GM23338 (cell line): ENCODE data around the gene SYT15. TPM values are rescaled to one million over a fixed set of nuclear protein-coding genes. Genes with fewer than 3 reads are reported as not detected.

ENCODE experiments used
- ATAC-seq: fragments of 200-7000 bp; cut with Tn5 transposase; 3 replicates; pipeline ENCODE4 v1.9.1; 2020
- DNase-seq: peaks from one replicate; pipeline ENCODE4 v3.0.0-alpha.2; 2015; ENCODE audit warnings: low spot score
- H2AFZ ChIP-seq: fragments of 200-600 bp; sonication (generic); 2 replicates; pipeline ENCODE4 v1.8.0; 2016; ENCODE audit warnings: antibody characterized with exemption, mild to moderate bottlenecking, moderate library complexity
- H3F3A ChIP-seq: fragments of 200-600 bp; sonication (generic); replicated peaks from 2 replicates; pipeline ENCODE4 v1.8.0; 2017; ENCODE audit warnings: antibody characterized with exemption, mixed run types, low read depth
- H3K27ac ChIP-seq: fragments of 200-600 bp; sonication (generic); 2 replicates; pipeline ENCODE4 v1.6.1; 2016; ENCODE audit warnings: low read depth
- H3K27me3 ChIP-seq: fragments of 200-600 bp; sonication (generic); 2 replicates; pipeline ENCODE4 v1.8.0; 2016; ENCODE audit warnings: mild to moderate bottlenecking, mixed run types, moderate library complexity; ENCODE audit not compliant: insufficient read depth
- H3K36me3 ChIP-seq: fragments of 200-600 bp; sonication (generic); 2 replicates; pipeline ENCODE4 v1.8.0; 2016; ENCODE audit warnings: mild to moderate bottlenecking; ENCODE audit not compliant: insufficient read depth
- H3K4me1 ChIP-seq: fragments of 200-600 bp; sonication (generic); 2 replicates; pipeline ENCODE4 v1.8.0; 2016; ENCODE audit warnings: mild to moderate bottlenecking, moderate library complexity; ENCODE audit not compliant: insufficient read depth
- H3K4me2 ChIP-seq: fragments of 200-600 bp; sonication (generic); 2 replicates; pipeline ENCODE4 v1.7.1; 2017; ENCODE audit warnings: mixed run types
- H3K4me3 ChIP-seq: fragments of 200-600 bp; sonication (generic); 2 replicates; pipeline ENCODE4 v1.6.1; 2016; ENCODE audit warnings: mixed run types
- H3K79me2 ChIP-seq: fragments of 200-600 bp; sonication (generic); replicated peaks from 2 replicates; pipeline ENCODE4 v1.8.0; 2017; ENCODE audit warnings: mild to moderate bottlenecking; ENCODE audit not compliant: insufficient read depth
- H3K9me2 ChIP-seq: fragments of 200-600 bp; sonication (generic); 2 replicates; pipeline ENCODE4 v1.8.0; 2017; ENCODE audit not compliant: insufficient read depth
- H4K20me1 ChIP-seq: fragments of 200-600 bp; sonication (generic); replicated peaks from 2 replicates; pipeline ENCODE4 v1.8.0; 2017; ENCODE audit warnings: mild to moderate bottlenecking; ENCODE audit not compliant: insufficient read depth
- H3K27ac Mint-ChIP-seq: 2 replicates; pipeline ENCODE4 v1.8.0; 2020; ENCODE audit warnings: inconsistent platforms, mild to moderate bottlenecking, moderate library complexity, mixed read lengths
- H3K27me3 Mint-ChIP-seq: 3 replicates; pipeline ENCODE4 v1.8.0; 2022; ENCODE audit warnings: low read depth, mild to moderate bottlenecking, moderate library complexity, mixed read lengths, inconsistent platforms; ENCODE audit not compliant: insufficient read depth, poor library complexity
- H3K36me3 Mint-ChIP-seq: 3 replicates; pipeline ENCODE4 v1.8.0; 2021; ENCODE audit warnings: low read depth, mild to moderate bottlenecking, inconsistent platforms, moderate library complexity, mixed read lengths
- H3K4me1 Mint-ChIP-seq: 3 replicates; pipeline ENCODE4 v1.8.0; 2020; ENCODE audit warnings: mild to moderate bottlenecking, inconsistent platforms, mixed read lengths
- H3K4me3 Mint-ChIP-seq: 3 replicates; pipeline ENCODE4 v1.8.0; 2021; ENCODE audit warnings: moderate library complexity, mild to moderate bottlenecking, inconsistent platforms, mixed read lengths
- H3K9me3 Mint-ChIP-seq: 3 replicates; pipeline ENCODE4 v1.8.0; 2020; ENCODE audit warnings: moderate library complexity, mild to moderate bottlenecking, inconsistent platforms, mixed read lengths
- CREB1 ChIP-seq: fragments of 250-450 bp; sonication (Bioruptor Pico); IDR thresholded peaks from 2 replicates; pipeline ENCODE4 v1.5.0; 2020; ENCODE audit warnings: low read depth, mild to moderate bottlenecking, moderate library complexity
- CTCF ChIP-seq, 2 experiments: fragments of 200-600 bp in 1 of 2; sonication (generic) in 1 of 2; conservative IDR thresholded peaks; 2 replicates each; pipeline versions ENCODE4 v1.5.1 to v1.6.1; 2016 to 2017; ENCODE audit warnings: antibody characterized with exemption in 2 of 2, low read depth in 2 of 2, mild to moderate bottlenecking in 2 of 2, moderate library complexity in 1 of 2
- ETS1 ChIP-seq: IDR thresholded peaks from 2 replicates; pipeline ENCODE4 v1.6.1; 2016; ENCODE audit warnings: antibody characterized with exemption
- EZH2 ChIP-seq: fragments of 200-600 bp; sonication (generic); IDR thresholded peaks from one replicate; pipeline ENCODE4 v1.8.0; 2017; ENCODE audit warnings: antibody characterized with exemption, mild to moderate bottlenecking, low read depth; ENCODE audit not compliant: unreplicated experiment
- EZH2phosphoT487 ChIP-seq: fragments of 200-600 bp; sonication (generic); IDR thresholded peaks from one replicate; pipeline ENCODE4 v1.8.1; 2018; ENCODE audit warnings: antibody characterized with exemption; ENCODE audit not compliant: unreplicated experiment
- JUNB ChIP-seq: IDR thresholded peaks from one replicate; pipeline ENCODE4 v1.6.1; 2016; ENCODE audit warnings: antibody characterized with exemption; ENCODE audit not compliant: unreplicated experiment
- NANOG ChIP-seq: IDR thresholded peaks from 2 replicates; pipeline ENCODE4 v1.6.1; 2016; ENCODE audit warnings: antibody characterized with exemption, borderline replicate concordance
- POLR2AphosphoS5 ChIP-seq: IDR thresholded peaks from 2 replicates; pipeline ENCODE4 v1.6.1; 2016; ENCODE audit warnings: antibody characterized with exemption, low read depth
- REST ChIP-seq: IDR thresholded peaks from one replicate; pipeline ENCODE4 v1.6.1; 2018; ENCODE audit warnings: antibody characterized with exemption; ENCODE audit not compliant: unreplicated experiment
- STAT1 ChIP-seq: IDR thresholded peaks from one replicate; pipeline ENCODE4 v1.6.1; 2016; ENCODE audit warnings: antibody characterized with exemption; ENCODE audit not compliant: unreplicated experiment
- ZNF114 ChIP-seq: fragments of 250-450 bp; sonication (Bioruptor Pico); IDR thresholded peaks from 2 replicates; pipeline ENCODE4 v1.5.0; 2020; ENCODE audit warnings: mild to moderate bottlenecking, moderate library complexity
- ZNF331 ChIP-seq: fragments of 250-450 bp; sonication (Bioruptor Pico); IDR thresholded peaks from 2 replicates; pipeline ENCODE4 v1.5.0; 2020; ENCODE audit warnings: low read depth, mild to moderate bottlenecking, moderate library complexity
- ZNF462 ChIP-seq: fragments of 250-450 bp; sonication (Bioruptor Pico); IDR thresholded peaks from 2 replicates; pipeline ENCODE4 v1.5.0; 2020; ENCODE audit warnings: mild to moderate bottlenecking, moderate library complexity
- polyA plus RNA-seq: library from polyadenylated mRNA; unstranded; fragments of >200 nt; fragmentation: Nextera tagmentation; extraction: Ambion mirVana; gene quantifications from 2 replicates; pipeline ENCODE4 v1.2.1, GENCODE V29; 2016
- total RNA-seq: library from RNA; depleted of rRNA; stranded (reverse); fragments of >200 nt; shearing (Covaris generic); gene quantifications from 2 replicates; pipeline ENCODE4 v1.2.3, GENCODE V29; 2014

The SYT15 gene
- total and polyA plus RNA-seq, 2 experiments from 2014 or later, result 1.5 TPM; not detected in 1

- Mint-ChIP-seq H3K9me3 (peaks cover 3% of the 10 kb centered on the region; the same call in 1 of the 3 replicates), H3K36me3 (no peaks in the 10 kb centered on the region), H3K27me3 (peaks cover 11% of the 10 kb centered on the region), H3K27ac (no peak overlapping the region), H3K4me1 (peaks cover 4% of the 10 kb centered on the region; the same call in 2 of the 3 replicates), H3K4me3 (no peak overlapping the region)
- Histone ChIP-seq H3K4me3 (no peak overlapping the region), H3K79me2 (peaks cover 10% of the 10 kb centered on the region; the same call in 1 of the 2 replicates), H3K4me2 (no peak overlapping the region), H3F3A (0 out of 2 replicates have a peak, but pooled peaks cover 6% of the 10 kb centered on the region), H3K36me3 (no peaks in the 10 kb centered on the region; the same call in 1 of the 2 replicates), H3K9me2 (peaks cover 4% of the 10 kb centered on the region; the same call in 1 of the 2 replicates), H2AFZ (no peak overlapping the region), H3K27ac (no peak overlapping the region), H4K20me1 (peaks cover 10% of the 10 kb centered on the region; the same call in 1 of the 2 replicates), H3K4me1 (peaks cover 20% of the 10 kb centered on the region), H3K27me3 (peaks cover 16% of the 10 kb centered on the region)
- no peak for DNase-seq
- no peak for ATAC-seq
- TF ChIP-seq REST (no peak), ZNF462 (CRISPR knock-in tag) (no peak), ZNF331 (CRISPR knock-in tag) (no peak), ZNF114 (CRISPR knock-in tag) (no peak), CREB1 (CRISPR knock-in tag) (no peak), EZH2 (no peak), NANOG (no peak), EZH2phosphoT487 (no peak), JUNB (no peak), ETS1 (no peak), CTCF (conservative IDR thresholded peaks at IDR 0.05; ENCODE audit: low read depth in 2 of 2) (no peak), STAT1 (no peak), POLR2AphosphoS5 (no peak)
Observed at GRCh38 chr10:46559231-46559671, 19.7 kb upstream of the SYT15 start.
